GM18502 (cell line): ENCODE measurements around the gene AATK.
"Not testable (repeated sequence)": the region's sequence is repeated elsewhere in the genome, so short reads cannot be mapped to it uniquely, and the experiment has no call there.

Experiments used
- ATAC-seq: cut with Tn5 transposase; IDR thresholded peaks from one replicate; pipeline ENCODE4 v1.9.1; 2021; ENCODE audit warnings: mild to moderate bottlenecking; ENCODE audit not compliant: unreplicated experiment, poor library complexity

AATK gene

GRCh38 chr17:81081222-81082176, 84.5 kb downstream of the AATK start:
- ATAC-seq = no peak

- ATAC-seq = no peak
These were observed 86.0 kb downstream of the AATK start for GRCh38 chr17:81080019-81080418.

GRCh38 chr17:81078026-81078913, 87.8 kb downstream of the AATK start:
- ATAC-seq = not testable (repeated sequence)

GRCh38 chr17:81076141-81076679, 89.8 kb downstream of the AATK start:
- no peak for ATAC-seq

- ATAC-seq = no peak
These were observed 90.7 kb downstream of the AATK start for GRCh38 chr17:81075307-81075706.

- no peak for ATAC-seq
These were observed 91.1 kb downstream of the AATK start for GRCh38 chr17:81074875-81075274.

- ATAC-seq = no peak
These were observed 91.8 kb downstream of the AATK start for GRCh38 chr17:81073967-81074839.

- ATAC-seq = no peak
These were observed 94.0 kb downstream of the AATK start for GRCh38 chr17:81071761-81072741.

GRCh38 chr17:81070541-81071246, 95.3 kb downstream of the AATK start:
- no peak for ATAC-seq

- ATAC-seq = no peak
These were observed 96.8 kb downstream of the AATK start for GRCh38 chr17:81069135-81069645.

GRCh38 chr17:81068411-81069134, 97.4 kb downstream of the AATK start:
- ATAC-seq = no peak

- ATAC-seq = no peak
These were observed 98.6 kb downstream of the AATK start for GRCh38 chr17:81067391-81067811.
